HEK293 (cell line): ENCODE results near the gene TMEM222.
A peak's percentile ranks its signal among the peaks of the same experiment; 100 is the strongest.

ENCODE experiments used
- EGR2 ChIP-seq: fragments of 450-650 bp; formaldehyde crosslinking; IDR thresholded peaks from 2 replicates; pipeline ENCODE4 v1.5.1; 2016; ENCODE audit warnings: low read depth, missing biosample characterization, missing genetic modification characterization
- GLIS1 ChIP-seq: fragments of 450-650 bp; formaldehyde crosslinking; IDR thresholded peaks from 2 replicates; pipeline ENCODE4 v1.5.1; 2016; ENCODE audit warnings: missing biosample characterization, missing genetic modification characterization
- IKZF3 ChIP-seq: fragments of 450-650 bp; IDR thresholded peaks from 2 replicates; pipeline ENCODE4 v1.5.0; 2018; ENCODE audit warnings: missing biosample characterization, mild to moderate bottlenecking, missing genetic modification characterization, moderate library complexity
- INSM2 ChIP-seq: fragments of 450-650 bp; formaldehyde crosslinking; IDR thresholded peaks from 2 replicates; pipeline ENCODE4 v1.5.1; 2016; ENCODE audit warnings: missing biosample characterization, missing genetic modification characterization
- KLF10 ChIP-seq: fragments of 450-650 bp; IDR thresholded peaks from 2 replicates; pipeline ENCODE4 v1.5.1; 2018; ENCODE audit warnings: missing biosample characterization, mild to moderate bottlenecking, missing genetic modification characterization
- KLF16 ChIP-seq: fragments of 450-650 bp; formaldehyde crosslinking; IDR thresholded peaks from 2 replicates; pipeline ENCODE4 v1.5.1; 2017; ENCODE audit warnings: missing biosample characterization, missing genetic modification characterization
- KLF8 ChIP-seq: fragments of 450-650 bp; formaldehyde crosslinking; IDR thresholded peaks from 2 replicates; pipeline ENCODE4 v1.5.1; 2016; ENCODE audit warnings: missing biosample characterization, missing genetic modification characterization
- PRDM1 ChIP-seq: fragments of 450-650 bp; formaldehyde crosslinking; IDR thresholded peaks from 2 replicates; pipeline ENCODE4; 2016; ENCODE audit warnings: missing biosample characterization, missing genetic modification characterization
- SCRT2 ChIP-seq: fragments of 450-650 bp; formaldehyde crosslinking; IDR thresholded peaks from 2 replicates; pipeline ENCODE4 v1.5.1; 2016; ENCODE audit warnings: missing biosample characterization, missing genetic modification characterization
- WT1 ChIP-seq: fragments of 450-650 bp; formaldehyde crosslinking; IDR thresholded peaks from 2 replicates; pipeline ENCODE4 v1.5.1; 2016; ENCODE audit warnings: missing biosample characterization, missing genetic modification characterization
- ZFHX2 ChIP-seq: fragments of 450-650 bp; formaldehyde crosslinking; conservative IDR thresholded peaks from 2 replicates; pipeline ENCODE4 v1.5.1; 2016; ENCODE audit warnings: missing biosample characterization, missing genetic modification characterization
- ZNF114 ChIP-seq: fragments of 450-650 bp; formaldehyde crosslinking; IDR thresholded peaks from 2 replicates; pipeline ENCODE4 v1.5.0; 2017; ENCODE audit warnings: missing biosample characterization, missing genetic modification characterization
- ZNF138 ChIP-seq: fragments of 450-650 bp; formaldehyde crosslinking; IDR thresholded peaks from 2 replicates; pipeline ENCODE4 v1.5.1; 2016; ENCODE audit warnings: missing biosample characterization, missing genetic modification characterization, borderline replicate concordance
- ZNF184 ChIP-seq: fragments of 450-650 bp; IDR thresholded peaks from 2 replicates; pipeline ENCODE4 v1.5.1; 2018; ENCODE audit warnings: missing biosample characterization, mild to moderate bottlenecking, missing genetic modification characterization
- ZNF19 ChIP-seq: fragments of 450-650 bp; formaldehyde crosslinking; IDR thresholded peaks from 2 replicates; pipeline ENCODE4; 2016; ENCODE audit warnings: missing biosample characterization, missing genetic modification characterization, low read depth
- ZNF266 ChIP-seq: fragments of 450-650 bp; formaldehyde crosslinking; IDR thresholded peaks from 2 replicates; pipeline ENCODE4 v1.5.1; 2016; ENCODE audit warnings: missing biosample characterization, missing genetic modification characterization, low read depth
- ZNF280C ChIP-seq: fragments of 450-650 bp; formaldehyde crosslinking; IDR thresholded peaks from 2 replicates; pipeline ENCODE4 v1.5.1; 2016; ENCODE audit warnings: missing biosample characterization, missing genetic modification characterization
- ZNF324 ChIP-seq: fragments of 450-650 bp; formaldehyde crosslinking; IDR thresholded peaks from 2 replicates; pipeline ENCODE4 v1.5.1; 2016; ENCODE audit warnings: missing biosample characterization, missing genetic modification characterization
- ZNF341 ChIP-seq: fragments of 450-650 bp; formaldehyde crosslinking; IDR thresholded peaks from 2 replicates; pipeline ENCODE4; 2016; ENCODE audit warnings: low read depth, missing biosample characterization, missing genetic modification characterization
- ZNF366 ChIP-seq: fragments of 450-650 bp; formaldehyde crosslinking; conservative IDR thresholded peaks from 2 replicates; pipeline ENCODE4 v1.5.1; 2016; ENCODE audit warnings: missing biosample characterization, missing genetic modification characterization
- ZNF391 ChIP-seq: fragments of 450-650 bp; formaldehyde crosslinking; IDR thresholded peaks from 2 replicates; pipeline ENCODE4 v1.5.1; 2016; ENCODE audit warnings: low read depth, missing biosample characterization, missing genetic modification characterization, borderline replicate concordance
- ZNF514 ChIP-seq: fragments of 450-650 bp; formaldehyde crosslinking; IDR thresholded peaks from 2 replicates; pipeline ENCODE4 v1.5.1; 2016; ENCODE audit warnings: missing biosample characterization, missing genetic modification characterization
- ZNF571 ChIP-seq: fragments of 450-650 bp; formaldehyde crosslinking; IDR thresholded peaks from 2 replicates; pipeline ENCODE4 v1.5.0; 2017; ENCODE audit warnings: missing biosample characterization, missing genetic modification characterization
- ZNF585B ChIP-seq: fragments of 450-650 bp; formaldehyde crosslinking; IDR thresholded peaks from 2 replicates; pipeline ENCODE4 v1.5.1; 2016; ENCODE audit warnings: missing biosample characterization, missing genetic modification characterization
- ZNF624 ChIP-seq: fragments of 450-650 bp; formaldehyde crosslinking; IDR thresholded peaks from 2 replicates; pipeline ENCODE4 v1.5.1; 2017; ENCODE audit warnings: missing biosample characterization, missing genetic modification characterization
- ZNF670 ChIP-seq: fragments of 450-650 bp; formaldehyde crosslinking; IDR thresholded peaks from 2 replicates; pipeline ENCODE4 v1.5.1; 2016; ENCODE audit warnings: missing biosample characterization, missing genetic modification characterization, low read depth
- ZNF776 ChIP-seq: fragments of 450-650 bp; formaldehyde crosslinking; IDR thresholded peaks from 2 replicates; pipeline ENCODE4 v1.5.0; 2017; ENCODE audit warnings: missing biosample characterization, missing genetic modification characterization, borderline replicate concordance
- ZNF830 ChIP-seq: fragments of 450-650 bp; IDR thresholded peaks from 2 replicates; pipeline ENCODE4 v1.5.0; 2018; ENCODE audit warnings: missing biosample characterization, missing genetic modification characterization, low read depth, mild to moderate bottlenecking, moderate library complexity
- TF ChIP-seq, protein P1 (sequence below): fragments of 450-650 bp; formaldehyde crosslinking; IDR thresholded peaks from 2 replicates; pipeline ENCODE4 v1.5.1; 2016; ENCODE audit warnings: missing biosample characterization, missing genetic modification characterization
- TF ChIP-seq, protein P2 (sequence below): fragments of 450-650 bp; formaldehyde crosslinking; IDR thresholded peaks from 2 replicates; pipeline ENCODE4 v1.5.1; 2016; ENCODE audit warnings: missing biosample characterization, missing genetic modification characterization
- TF ChIP-seq, protein P3 (sequence below): fragments of 450-650 bp; IDR thresholded peaks from 2 replicates; pipeline ENCODE4 v1.5.1; 2018; ENCODE audit warnings: missing biosample characterization, mild to moderate bottlenecking, missing genetic modification characterization

Gene TMEM222

DNA sequence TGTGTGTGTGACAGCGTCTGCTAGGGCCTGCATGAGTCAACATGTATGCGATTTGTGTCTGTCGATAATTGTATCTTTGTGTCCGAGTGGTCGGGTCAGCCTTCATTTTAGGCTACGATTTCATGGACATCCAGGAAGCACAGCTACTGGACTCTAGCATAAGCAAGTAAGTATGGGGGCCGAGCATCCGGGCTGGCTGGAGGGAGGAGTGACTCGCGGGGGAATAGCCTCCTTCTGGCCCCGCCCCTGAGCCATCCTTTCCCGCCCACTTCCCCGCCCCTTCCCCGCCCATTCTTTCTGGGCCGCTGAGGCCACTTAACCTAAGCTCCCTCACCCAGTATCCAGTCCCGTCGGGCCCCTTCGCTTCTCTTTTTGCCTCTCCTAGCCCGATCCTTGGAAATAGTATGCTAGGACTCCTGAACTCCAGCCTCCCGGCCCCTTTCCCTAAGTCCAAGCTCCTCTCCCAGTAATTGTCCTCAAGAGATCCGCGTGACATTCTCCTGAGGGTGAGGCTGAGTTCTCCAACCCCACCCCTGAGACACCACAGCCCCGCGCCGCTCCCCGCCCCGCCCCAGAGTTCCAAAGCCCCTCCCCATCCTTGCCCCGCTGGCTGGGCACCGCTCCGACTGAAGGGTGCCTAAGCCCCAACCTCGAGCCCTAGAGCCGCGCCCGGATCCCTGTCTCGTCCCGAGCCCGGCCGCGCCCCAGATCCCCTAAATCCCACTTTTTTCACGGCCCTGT lies 43.6 kb downstream of the TMEM222 start (continued):
- no peak for TF ChIP-seq ZNF138
- TF ChIP-seq IKZF3 (tag by site-specific recombination) = peak; percentile 74
- peak; percentile 62; the same call in 1 of the 2 replicates for TF ChIP-seq EGR2 (tag by site-specific recombination)
- TF ChIP-seq ZNF341 = peak; percentile 99
- no peak for TF ChIP-seq ZNF266
- no peak for TF ChIP-seq ZNF776 (tag by site-specific recombination)
- 0 out of 2 replicates have a peak, but pooled peaks have one; percentile 15 for TF ChIP-seq ZNF324 (tag by site-specific recombination)
- TF ChIP-seq WT1 (tag by site-specific recombination) = no peak
- TF ChIP-seq SCRT2 (tag by site-specific recombination) = no peak
- no peak for TF ChIP-seq ZNF830 (tag by site-specific recombination)
- TF ChIP-seq ZNF19 = no peak
- TF ChIP-seq, protein P1, sequence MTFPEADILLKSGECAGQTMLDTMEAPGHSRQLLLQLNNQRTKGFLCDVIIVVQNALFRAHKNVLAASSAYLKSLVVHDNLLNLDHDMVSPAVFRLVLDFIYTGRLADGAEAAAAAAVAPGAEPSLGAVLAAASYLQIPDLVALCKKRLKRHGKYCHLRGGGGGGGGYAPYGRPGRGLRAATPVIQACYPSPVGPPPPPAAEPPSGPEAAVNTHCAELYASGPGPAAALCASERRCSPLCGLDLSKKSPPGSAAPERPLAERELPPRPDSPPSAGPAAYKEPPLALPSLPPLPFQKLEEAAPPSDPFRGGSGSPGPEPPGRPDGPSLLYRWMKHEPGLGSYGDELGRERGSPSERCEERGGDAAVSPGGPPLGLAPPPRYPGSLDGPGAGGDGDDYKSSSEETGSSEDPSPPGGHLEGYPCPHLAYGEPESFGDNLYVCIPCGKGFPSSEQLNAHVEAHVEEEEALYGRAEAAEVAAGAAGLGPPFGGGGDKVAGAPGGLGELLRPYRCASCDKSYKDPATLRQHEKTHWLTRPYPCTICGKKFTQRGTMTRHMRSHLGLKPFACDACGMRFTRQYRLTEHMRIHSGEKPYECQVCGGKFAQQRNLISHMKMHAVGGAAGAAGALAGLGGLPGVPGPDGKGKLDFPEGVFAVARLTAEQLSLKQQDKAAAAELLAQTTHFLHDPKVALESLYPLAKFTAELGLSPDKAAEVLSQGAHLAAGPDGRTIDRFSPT (tag by site-specific recombination) = peak; percentile 72
- TF ChIP-seq INSM2 (tag by site-specific recombination) = no peak
- TF ChIP-seq ZNF184 = no peak
- no peak for TF ChIP-seq ZNF624 (tag by site-specific recombination)
- TF ChIP-seq ZNF514 = no peak
- TF ChIP-seq ZNF366 = no peak
- no peak for TF ChIP-seq PRDM1 (tag by site-specific recombination)
- TF ChIP-seq, protein P2, sequence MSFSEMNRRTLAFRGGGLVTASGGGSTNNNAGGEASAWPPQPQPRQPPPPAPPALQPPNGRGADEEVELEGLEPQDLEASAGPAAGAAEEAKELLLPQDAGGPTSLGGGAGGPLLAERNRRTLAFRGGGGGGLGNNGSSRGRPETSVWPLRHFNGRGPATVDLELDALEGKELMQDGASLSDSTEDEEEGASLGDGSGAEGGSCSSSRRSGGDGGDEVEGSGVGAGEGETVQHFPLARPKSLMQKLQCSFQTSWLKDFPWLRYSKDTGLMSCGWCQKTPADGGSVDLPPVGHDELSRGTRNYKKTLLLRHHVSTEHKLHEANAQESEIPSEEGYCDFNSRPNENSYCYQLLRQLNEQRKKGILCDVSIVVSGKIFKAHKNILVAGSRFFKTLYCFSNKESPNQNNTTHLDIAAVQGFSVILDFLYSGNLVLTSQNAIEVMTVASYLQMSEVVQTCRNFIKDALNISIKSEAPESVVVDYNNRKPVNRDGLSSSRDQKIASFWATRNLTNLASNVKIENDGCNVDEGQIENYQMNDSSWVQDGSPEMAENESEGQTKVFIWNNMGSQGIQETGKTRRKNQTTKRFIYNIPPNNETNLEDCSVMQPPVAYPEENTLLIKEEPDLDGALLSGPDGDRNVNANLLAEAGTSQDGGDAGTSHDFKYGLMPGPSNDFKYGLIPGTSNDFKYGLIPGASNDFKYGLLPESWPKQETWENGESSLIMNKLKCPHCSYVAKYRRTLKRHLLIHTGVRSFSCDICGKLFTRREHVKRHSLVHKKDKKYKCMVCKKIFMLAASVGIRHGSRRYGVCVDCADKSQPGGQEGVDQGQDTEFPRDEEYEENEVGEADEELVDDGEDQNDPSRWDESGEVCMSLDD = peak; percentile 47; the same call in 1 of the 2 replicates
- peak; percentile 83 for TF ChIP-seq KLF16 (tag by site-specific recombination)
- TF ChIP-seq ZNF391 (tag by site-specific recombination) = no peak
- no peak for TF ChIP-seq ZNF670 (tag by site-specific recombination)
- TF ChIP-seq, protein P3, sequence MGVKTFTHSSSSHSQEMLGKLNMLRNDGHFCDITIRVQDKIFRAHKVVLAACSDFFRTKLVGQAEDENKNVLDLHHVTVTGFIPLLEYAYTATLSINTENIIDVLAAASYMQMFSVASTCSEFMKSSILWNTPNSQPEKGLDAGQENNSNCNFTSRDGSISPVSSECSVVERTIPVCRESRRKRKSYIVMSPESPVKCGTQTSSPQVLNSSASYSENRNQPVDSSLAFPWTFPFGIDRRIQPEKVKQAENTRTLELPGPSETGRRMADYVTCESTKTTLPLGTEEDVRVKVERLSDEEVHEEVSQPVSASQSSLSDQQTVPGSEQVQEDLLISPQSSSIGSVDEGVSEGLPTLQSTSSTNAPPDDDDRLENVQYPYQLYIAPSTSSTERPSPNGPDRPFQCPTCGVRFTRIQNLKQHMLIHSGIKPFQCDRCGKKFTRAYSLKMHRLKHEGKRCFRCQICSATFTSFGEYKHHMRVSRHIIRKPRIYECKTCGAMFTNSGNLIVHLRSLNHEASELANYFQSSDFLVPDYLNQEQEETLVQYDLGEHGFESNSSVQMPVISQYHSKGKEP = no peak
- no peak for TF ChIP-seq ZNF114 (tag by site-specific recombination)
- TF ChIP-seq ZNF585B = no peak
- TF ChIP-seq ZNF571 (tag by site-specific recombination) = no peak
- no peak for TF ChIP-seq GLIS1
- TF ChIP-seq KLF8 (tag by site-specific recombination) = peak; percentile 93
- peak; percentile 87 for TF ChIP-seq KLF10 (tag by site-specific recombination)
- TF ChIP-seq ZFHX2 (tag by site-specific recombination) = peak; percentile 62
- no peak for TF ChIP-seq ZNF280C (tag by site-specific recombination)
